GM12891 (cell line): ENCODE data around the gene RUNX1.
"Not testable (repeated sequence)": the region's sequence is repeated elsewhere in the genome, so short reads cannot be mapped to it uniquely, and the experiment has no call there.

Experiments used
- POLR2A ChIP-seq: IDR thresholded peaks from 2 replicates; pipeline ENCODE4 v1.6.1; 2011; ENCODE audit warnings: low read depth, low read length, control low read depth
- POLR2AphosphoS5 ChIP-seq: IDR thresholded peaks from 2 replicates; pipeline ENCODE4 v1.6.1; 2011; ENCODE audit warnings: low read depth, low read length, control low read depth
- POU2F2 ChIP-seq: IDR thresholded peaks from 2 replicates; pipeline ENCODE4 v1.6.1; 2011; ENCODE audit warnings: low read depth, mild to moderate bottlenecking, control low read depth, low read length, moderate library complexity
- SPI1 ChIP-seq: IDR thresholded peaks from 2 replicates; pipeline ENCODE4 v1.6.1; 2011; ENCODE audit warnings: low read depth, low read length, control low read depth

DNA sequence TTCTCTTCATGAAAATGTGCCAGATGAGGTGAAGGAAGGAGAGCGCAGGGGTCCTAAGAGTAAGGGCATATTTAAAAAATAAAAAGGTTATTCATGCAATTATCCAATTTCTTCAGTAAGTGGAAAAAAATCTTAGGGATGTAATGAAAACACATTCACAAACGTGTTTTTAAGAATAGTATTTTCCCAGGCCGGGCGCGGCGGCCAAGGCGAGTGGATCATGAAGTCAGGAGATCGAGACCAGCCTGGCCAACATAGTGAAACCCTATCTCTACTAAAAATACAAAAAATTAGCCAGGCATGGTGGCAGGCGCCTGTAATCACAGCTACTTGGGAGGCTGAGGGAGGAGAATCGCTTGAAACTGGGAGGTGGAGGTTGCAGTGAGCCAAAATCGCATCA, 82.2 kb downstream of the RUNX1 start:
- not testable (repeated sequence) for TF ChIP-seq POLR2A, POU2F2, POLR2AphosphoS5, SPI1
